HG02938 (cell line): ENCODE results near the gene TP53BP1.
"Not testable (repeated sequence)": the region's sequence is repeated elsewhere in the genome, so short reads cannot be mapped to it uniquely, and the experiment has no call there.

ENCODE experiments used
- ATAC-seq: cut with Tn5 transposase; IDR thresholded peaks from one replicate; pipeline ENCODE4 v1.9.1; 2021; ENCODE audit warnings: mild to moderate bottlenecking, moderate library complexity; ENCODE audit not compliant: unreplicated experiment

The TP53BP1 gene

GRCh38 chr15:43420435-43420834 lies 72.5 kb downstream of the TP53BP1 start:
- no peak for ATAC-seq

GRCh38 chr15:43414196-43414595 lies 78.8 kb downstream of the TP53BP1 start:
- no peak for ATAC-seq

DNA sequence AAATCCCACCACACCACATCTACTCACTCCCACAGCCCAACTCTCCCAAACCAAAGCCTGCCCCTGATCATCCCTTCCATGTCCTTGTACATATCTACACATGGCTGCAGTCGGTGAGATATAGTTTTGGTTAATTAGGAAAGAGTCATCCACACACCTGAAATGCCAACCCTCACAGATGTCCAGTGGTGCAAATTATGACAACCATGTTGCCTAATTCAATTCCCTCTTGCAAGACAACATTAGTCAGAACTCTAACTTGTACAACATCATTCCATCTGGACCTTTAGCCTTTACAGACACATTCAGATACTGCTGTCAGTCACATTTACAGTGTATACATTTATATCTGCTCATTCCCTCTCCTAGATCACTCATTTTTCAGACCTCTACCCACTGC lies 80.9 kb downstream of the TP53BP1 start:
- no peak for ATAC-seq

DNA sequence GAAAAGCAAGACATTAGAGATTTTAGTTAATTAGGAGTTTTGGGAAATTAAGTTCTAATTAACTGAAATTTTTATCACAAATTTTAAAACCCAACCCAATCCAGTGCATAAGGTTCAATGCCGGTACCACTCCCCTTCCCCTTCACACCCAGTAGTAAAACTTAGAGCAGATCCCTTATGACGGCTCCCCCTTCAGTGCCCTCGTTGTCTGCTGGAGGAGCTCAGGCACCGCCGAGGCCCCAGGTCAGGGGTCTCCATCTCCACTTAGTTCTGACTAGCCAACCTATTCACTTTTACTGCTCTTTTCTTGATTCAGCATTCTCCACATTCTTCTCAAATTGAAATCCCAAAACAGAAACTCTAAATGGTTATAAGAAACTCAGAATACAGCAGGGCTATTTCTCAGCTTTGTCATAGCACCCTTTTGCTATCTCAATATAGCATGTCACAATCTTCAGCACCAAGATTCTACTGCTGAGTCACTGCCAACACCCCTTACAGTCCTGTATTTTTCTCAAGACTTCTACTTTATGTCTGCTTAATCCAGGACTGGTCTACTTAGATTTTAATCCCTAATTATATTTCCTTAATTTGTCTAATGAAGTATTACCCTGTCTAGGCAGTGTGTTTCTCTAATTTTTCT lies 82.3 kb downstream of the TP53BP1 start:
- ATAC-seq, result no peak

- no peak for ATAC-seq
Measured at GRCh38 chr15:43408789-43409188, 84.2 kb downstream of the TP53BP1 start.

GRCh38 chr15:43406808-43407207 lies 86.1 kb downstream of the TP53BP1 start:
- ATAC-seq, result no peak

DNA sequence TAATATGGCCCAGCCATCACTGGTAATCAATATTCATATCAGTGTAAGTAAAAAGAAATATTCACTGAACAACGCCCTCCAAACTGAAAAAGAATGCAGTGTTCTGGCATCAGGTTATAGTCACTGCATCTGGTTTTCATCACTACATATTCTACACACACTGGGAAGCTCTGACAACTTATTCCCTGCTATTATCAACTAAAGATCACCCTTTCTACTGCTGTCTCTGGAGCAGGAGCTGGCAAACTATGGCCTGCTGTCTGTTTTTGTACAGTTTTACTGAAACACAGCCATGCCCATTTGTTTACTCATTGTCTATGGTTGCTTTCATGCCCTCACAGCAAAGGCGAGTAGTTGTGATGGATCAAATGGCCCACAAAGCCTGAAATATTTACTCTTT lies 86.8 kb downstream of the TP53BP1 start:
- no peak for ATAC-seq

GRCh38 chr15:43404130-43404529 lies 88.8 kb downstream of the TP53BP1 start:
- ATAC-seq, result no peak

- ATAC-seq, result no peak
Measured at GRCh38 chr15:43403616-43404015, 89.3 kb downstream of the TP53BP1 start.

DNA sequence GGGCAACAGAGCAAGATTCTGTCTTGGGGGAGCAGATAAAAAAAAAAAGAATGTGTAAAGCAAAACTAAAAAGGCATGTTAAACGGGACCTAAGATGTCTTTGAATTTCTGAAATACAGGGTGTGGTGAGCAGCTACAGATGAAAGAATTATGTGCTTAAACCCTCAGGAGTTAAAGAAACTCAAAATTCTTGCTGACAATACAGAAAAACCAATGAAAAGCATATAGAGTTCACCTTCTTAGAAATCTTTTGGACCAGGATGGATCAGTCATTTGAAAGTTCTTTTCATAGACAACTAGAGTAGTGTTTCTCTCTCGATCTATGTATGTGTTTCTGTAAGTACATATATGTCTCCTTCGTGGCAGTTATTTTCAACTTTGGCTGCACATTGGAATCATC lies 90.7 kb downstream of the TP53BP1 start:
- no peak for ATAC-seq

GRCh38 chr15:43393592-43393991 lies 99.4 kb downstream of the TP53BP1 start:
- ATAC-seq, result not testable (repeated sequence)

DNA sequence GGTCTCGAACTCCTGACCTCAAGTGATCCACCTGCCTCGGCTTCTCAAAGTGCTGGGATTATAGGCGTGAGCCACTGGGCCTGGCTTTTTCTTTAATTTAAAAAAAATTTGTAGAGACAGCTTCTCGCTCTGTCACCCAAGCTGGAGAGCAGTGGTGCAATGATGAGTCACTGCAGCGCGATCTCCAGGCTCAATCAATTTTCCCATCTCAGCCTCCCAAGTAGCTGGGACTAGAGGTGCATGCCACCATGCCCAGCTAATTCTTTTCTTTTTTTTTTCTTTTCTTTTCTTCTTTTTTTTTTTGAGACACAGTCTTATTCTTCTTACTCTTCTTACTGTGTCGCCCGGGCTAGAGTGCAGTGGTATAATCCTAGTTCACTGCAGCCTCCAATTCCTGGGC lies 102.2 kb downstream of the TP53BP1 start:
- no peak for ATAC-seq

DNA sequence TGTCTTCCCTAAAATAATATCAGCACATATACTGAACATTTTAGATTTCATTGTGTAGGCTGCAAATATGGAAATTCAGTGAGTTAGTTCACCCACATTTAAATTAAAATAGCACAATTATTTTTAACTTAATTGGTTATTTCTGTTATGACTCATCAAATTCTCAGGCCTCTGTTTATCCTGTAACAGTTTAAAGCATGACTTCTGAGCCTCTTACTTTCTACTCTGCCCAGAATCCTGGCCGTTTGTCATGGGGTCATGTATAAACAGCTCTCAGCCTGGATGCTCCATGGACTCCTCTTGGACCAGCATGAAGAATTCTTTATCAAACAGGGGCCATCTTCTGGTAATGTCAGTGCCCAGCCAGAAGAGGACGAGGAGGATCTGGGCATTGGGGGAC lies 109.9 kb downstream of the TP53BP1 start:
- no peak for ATAC-seq

DNA sequence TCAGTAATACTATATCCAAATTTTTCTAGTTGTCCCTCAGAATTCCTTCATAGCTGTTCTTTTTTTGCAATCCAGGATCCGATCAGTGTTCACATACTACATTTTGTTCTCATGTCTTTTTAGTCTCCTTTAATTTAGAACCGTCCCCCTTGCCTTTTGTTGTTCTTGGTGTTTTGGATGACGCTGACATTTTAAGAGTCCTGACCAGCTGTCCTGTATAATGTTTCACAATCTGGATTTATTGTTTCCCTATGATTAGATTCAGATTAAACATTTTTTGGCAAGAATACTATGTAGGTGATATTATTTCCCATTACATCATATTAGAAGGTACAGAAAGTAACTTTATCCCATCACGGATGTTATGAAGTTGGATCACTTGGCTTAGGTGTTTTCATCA lies 110.6 kb downstream of the TP53BP1 start:
- ATAC-seq, result no peak

DNA sequence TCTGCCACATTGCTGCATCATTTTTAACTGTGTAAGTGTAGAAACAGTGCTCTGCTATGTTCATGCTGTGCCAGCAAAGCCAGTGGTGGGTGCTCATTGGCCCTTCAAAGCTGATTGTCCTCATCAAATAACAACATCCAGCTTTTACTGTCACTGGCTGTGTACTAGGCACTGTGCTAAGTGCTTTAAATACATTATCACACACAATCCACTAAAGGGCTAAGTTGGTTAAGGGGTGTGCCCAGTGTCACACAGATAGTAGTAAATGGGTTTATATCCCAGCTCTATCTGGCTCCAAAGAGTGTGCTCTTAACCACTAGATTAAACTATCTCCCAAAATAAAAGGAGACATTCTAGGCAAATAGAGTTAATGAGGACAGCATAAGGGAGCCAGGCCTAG lies 114.4 kb downstream of the TP53BP1 start:
- ATAC-seq, result no peak

GRCh38 chr15:43376017-43376705 lies 116.8 kb downstream of the TP53BP1 start:
- ATAC-seq, result no peak

GRCh38 chr15:43370975-43371974 lies 121.7 kb downstream of the TP53BP1 start, which contains the start of the genes TUBGCP4 and ZSCAN29:
TUBGCP4 (plus strand) TSS chr15:43371101; CDS start chr15:43371355, 254 bp downstream.
ZSCAN29 (minus strand) TSS chr15:43371043; CDS start chr15:43369913, 1,130 bp downstream.
- peak; percentile 70 for ATAC-seq

DNA sequence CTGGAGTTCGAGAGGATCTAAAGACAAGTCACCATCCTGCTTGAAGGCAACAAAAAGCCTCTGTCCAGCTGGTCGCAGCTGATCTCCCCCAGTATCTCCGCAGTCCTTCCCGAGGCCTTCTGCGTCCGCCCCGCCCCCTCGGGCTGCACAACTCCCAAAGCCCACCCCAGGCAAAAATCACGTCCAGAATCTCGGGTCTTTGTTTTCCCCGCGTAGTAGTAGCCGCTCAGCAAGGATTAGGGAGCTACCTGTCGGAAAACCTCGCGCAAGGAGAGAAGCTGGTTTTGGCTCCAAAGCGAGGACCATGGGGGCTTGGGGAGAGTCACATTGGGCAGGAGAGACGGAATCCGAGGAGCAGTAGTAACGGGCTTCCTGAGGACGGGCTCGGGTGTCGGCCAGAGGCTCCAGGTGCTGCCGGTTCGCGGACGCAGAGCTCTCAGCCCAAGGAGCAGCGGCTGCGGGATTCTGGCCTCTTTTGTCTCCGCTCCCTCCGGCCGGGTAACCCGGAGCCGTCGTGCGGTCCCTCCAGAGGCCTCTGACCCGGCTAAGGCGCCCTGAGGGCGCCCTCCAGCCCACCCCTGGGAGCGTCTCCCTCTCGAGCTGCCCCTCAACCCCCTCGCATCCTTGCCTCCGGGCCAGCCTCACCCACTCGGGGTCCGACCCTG lies 122.5 kb downstream of the TP53BP1 start:
- ATAC-seq, result peak; percentile 32

GRCh38 chr15:43361313-43361903 lies 131.5 kb downstream of the TP53BP1 start:
- no peak for ATAC-seq

GRCh38 chr15:43360821-43361220 lies 132.1 kb downstream of the TP53BP1 start:
- no peak for ATAC-seq
